ENCODE data around the gene TCF4.

Gene TCF4

GRCh38 chr18:55179835-55180234, 408.2 kb downstream of the TCF4 start:
- no peak for DNase-seq (ENCODE audit: low read depth in 2 of 2)

- DNase-seq (ENCODE audit: low read depth in 2 of 2): no peak
Measured at GRCh38 chr18:55179425-55179824, 408.6 kb downstream of the TCF4 start.

GRCh38 chr18:55173291-55173690, 414.7 kb downstream of the TCF4 start:
- no peak for DNase-seq (ENCODE audit: low read depth in 2 of 2)

Measured in stimulated activated CD4-positive, alpha-beta T cell treated with anti-CD3 and anti-CD28 coated beads, Interleukin-12 subunit alpha, Interleukin-12 subunit beta, amount 100 ng/mL, for 24 hours (primary cell).